GM18858 (cell line): ENCODE results near the gene PKNOX1.
"Not testable (repeated sequence)": the region's sequence is repeated elsewhere in the genome, so short reads cannot be mapped to it uniquely, and the experiment has no call there.

Experiments
- ATAC-seq: cut with Tn5 transposase; IDR thresholded peaks from one replicate; pipeline ENCODE4 v1.9.1; 2021; ENCODE audit not compliant: unreplicated experiment

Gene PKNOX1

GRCh38 chr21:43018519-43018918 is 44.2 kb downstream of the PKNOX1 start:
- ATAC-seq, result no peak

- ATAC-seq, result no peak
These were observed 45.8 kb downstream of the PKNOX1 start for GRCh38 chr21:43020177-43020576.

- no peak for ATAC-seq
These were observed 46.4 kb downstream of the PKNOX1 start for GRCh38 chr21:43020771-43021170.

- ATAC-seq, result no peak
These were observed 46.8 kb downstream of the PKNOX1 start for GRCh38 chr21:43021191-43021590.

- ATAC-seq, result no peak
These were observed 47.6 kb downstream of the PKNOX1 start for GRCh38 chr21:43021756-43022600.

- no peak for ATAC-seq
These were observed 48.8 kb downstream of the PKNOX1 start for GRCh38 chr21:43023175-43023574.

- ATAC-seq, result no peak
These were observed 50.2 kb downstream of the PKNOX1 start for GRCh38 chr21:43024439-43025136.

- no peak for ATAC-seq
These were observed 51.3 kb downstream of the PKNOX1 start for GRCh38 chr21:43025636-43026180.

- ATAC-seq, result no peak
These were observed 53.7 kb downstream of the PKNOX1 start for GRCh38 chr21:43027846-43028731.

- no peak for ATAC-seq
These were observed 55.4 kb downstream of the PKNOX1 start for GRCh38 chr21:43029785-43030184.

- no peak for ATAC-seq
These were observed 56.8 kb downstream of the PKNOX1 start for GRCh38 chr21:43031121-43031619.

- no peak for ATAC-seq
These were observed 59.7 kb downstream of the PKNOX1 start for GRCh38 chr21:43034101-43034500.

- no peak for ATAC-seq
These were observed 60.5 kb downstream of the PKNOX1 start for GRCh38 chr21:43034826-43035225.

GRCh38 chr21:43036889-43037288 is 62.5 kb downstream of the PKNOX1 start:
- not testable (repeated sequence) for ATAC-seq

GRCh38 chr21:43037918-43038658 is 63.7 kb downstream of the PKNOX1 start:
- ATAC-seq, result not testable (repeated sequence)

- ATAC-seq, result not testable (repeated sequence)
These were observed 64.3 kb downstream of the PKNOX1 start for GRCh38 chr21:43038659-43039044.

- not testable (repeated sequence) for ATAC-seq
These were observed 67.8 kb downstream of the PKNOX1 start for GRCh38 chr21:43042169-43042568.

GRCh38 chr21:43043291-43043690 is 68.9 kb downstream of the PKNOX1 start:
- ATAC-seq, result not testable (repeated sequence)

GRCh38 chr21:43044547-43044946 is 70.2 kb downstream of the PKNOX1 start:
- not testable (repeated sequence) for ATAC-seq
